NCI-H69 (cell line): ENCODE results near the gene ABCA6.

Experiments
- DNase-seq: peaks from one replicate; lab custom pipeline; 2025; lab: John Stamatoyannopoulos, UW

The ABCA6 gene

DNA sequence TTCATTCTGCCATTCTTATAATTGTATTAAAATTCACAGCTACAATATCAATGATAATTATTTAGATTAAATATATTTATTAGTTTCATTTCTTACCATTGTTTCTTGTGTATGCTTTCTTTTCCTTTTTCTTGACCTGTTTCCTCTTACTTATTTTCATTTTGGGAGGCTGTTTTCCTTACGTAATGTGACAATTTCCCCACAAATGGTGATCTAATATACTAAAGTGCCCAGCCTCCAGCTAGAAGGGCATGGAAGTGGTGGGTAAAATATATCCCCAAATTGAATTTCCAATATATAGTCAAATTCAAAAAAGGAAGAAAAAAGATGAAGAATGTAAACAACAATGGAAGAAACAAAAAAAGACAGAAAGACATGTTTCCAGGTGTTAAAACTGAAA lies 1.5 kb upstream of the ABCA6 start:
- DNase-seq: no peak

DNA sequence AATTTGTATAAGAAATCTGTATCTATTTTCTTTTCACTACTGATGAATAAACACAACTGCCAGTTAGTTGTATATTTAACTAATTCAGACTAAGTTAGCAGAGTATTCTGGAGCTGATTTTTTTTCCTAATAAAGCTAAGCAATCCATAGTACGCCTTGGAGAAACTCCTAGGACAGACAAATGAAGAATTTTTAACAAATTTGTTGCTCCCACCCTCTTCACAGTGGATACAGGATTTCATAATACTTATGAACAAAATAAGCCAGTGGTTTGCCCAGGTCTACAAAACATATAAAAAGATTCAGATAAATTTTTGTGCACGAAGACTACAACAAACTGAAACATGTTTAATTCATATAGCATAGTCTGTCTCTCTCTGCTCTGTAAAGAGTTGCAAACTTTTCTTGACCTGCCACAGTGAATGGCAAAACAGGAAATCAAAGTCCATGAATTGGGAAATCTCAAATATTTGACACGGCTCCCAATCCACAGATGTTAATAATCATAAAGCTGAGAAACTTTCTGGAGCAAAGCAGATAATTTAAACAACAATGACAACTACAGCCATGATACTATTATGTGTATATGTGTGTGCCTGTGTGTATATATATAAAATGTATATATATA lies 594 bp upstream of the ABCA6 start:
- DNase-seq: no peak

DNA sequence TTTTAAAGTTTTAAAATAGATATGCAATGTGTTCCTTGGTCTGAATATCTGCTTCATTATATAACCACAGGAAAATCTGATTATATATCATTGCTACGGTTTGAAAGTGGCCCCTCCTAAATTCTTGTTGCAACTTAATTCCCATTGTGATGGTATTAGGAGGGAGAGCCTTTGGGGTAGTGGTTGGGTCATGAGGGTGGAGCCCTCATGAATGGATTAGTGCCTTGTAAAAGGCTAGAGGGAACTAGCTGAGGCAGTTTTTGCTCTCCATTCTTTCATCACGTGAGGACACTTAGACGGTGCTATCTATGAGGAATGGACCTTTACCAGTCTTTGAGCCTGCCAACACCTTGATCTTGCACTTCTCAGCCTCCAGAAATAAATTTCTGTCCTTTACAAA lies 7.6 kb downstream of the ABCA6 start:
- no peak for DNase-seq

DNA sequence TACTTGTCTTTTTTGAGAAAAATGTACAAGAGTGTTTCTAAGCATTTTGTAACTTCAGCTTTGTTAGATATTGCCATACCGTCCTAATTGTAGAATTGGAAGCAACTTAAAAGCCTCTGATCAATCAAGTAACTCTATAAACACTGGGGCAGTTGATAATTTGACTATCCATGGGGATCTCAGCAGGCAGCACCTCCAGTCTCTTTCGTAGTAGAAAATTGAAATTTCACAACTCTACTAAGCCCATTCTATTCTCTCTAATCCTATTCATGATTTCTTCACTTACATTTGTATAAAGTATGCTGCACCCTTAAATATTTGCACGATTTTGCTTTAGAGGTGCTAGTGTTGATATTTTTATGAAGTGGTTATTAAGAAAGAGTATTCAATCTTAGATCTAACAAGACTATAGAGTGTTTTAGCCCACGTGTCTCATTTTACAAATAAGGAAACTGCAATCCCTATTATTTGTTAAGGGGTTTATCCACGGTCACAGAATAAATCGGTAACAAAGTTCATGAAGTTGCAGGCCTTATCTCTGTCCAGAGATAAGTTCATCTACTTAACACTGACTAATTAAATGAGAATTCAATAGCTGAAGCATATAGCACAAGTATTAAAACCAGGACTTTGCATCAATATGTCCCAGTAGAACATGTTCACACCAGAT lies 10.9 kb downstream of the ABCA6 start:
- DNase-seq: no peak

DNA sequence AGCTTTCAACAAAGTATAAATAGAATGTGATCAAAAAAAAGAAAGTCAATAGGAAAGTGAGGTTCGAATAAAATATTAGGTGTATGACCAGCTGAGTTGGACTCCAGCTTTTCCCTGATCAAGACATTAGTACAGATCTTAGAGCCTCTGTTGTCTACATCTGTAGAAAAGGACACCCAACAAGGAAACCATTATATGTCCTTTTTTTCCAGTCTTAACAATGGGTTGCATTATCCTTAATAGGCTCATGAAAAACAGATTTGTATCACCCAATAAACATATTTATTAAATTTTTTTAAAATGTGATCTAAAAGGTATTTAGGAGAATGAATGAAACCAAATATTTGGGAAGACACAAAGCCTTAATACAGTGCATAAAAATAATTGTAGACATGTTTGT lies 18.1 kb downstream of the ABCA6 start:
- DNase-seq: no peak

DNA sequence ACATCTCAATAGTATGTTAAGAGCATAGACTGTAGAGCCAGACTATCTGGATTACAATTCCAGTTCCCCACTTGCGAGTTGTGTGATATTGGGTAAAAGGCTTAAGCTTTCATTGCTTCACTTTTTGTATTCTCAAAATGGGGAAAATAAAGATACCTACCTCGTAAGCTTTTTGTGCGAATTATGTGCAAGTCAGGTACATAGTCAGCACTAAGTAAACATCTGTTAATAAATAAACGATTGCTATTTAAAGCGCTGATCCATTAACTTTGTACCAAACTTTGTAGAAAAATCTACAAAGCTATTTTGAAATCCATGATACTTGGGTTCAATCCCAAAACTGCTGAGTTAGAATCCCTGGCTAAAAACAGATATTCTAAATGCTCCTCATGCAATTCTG lies 19.6 kb downstream of the ABCA6 start:
- DNase-seq: no peak

DNA sequence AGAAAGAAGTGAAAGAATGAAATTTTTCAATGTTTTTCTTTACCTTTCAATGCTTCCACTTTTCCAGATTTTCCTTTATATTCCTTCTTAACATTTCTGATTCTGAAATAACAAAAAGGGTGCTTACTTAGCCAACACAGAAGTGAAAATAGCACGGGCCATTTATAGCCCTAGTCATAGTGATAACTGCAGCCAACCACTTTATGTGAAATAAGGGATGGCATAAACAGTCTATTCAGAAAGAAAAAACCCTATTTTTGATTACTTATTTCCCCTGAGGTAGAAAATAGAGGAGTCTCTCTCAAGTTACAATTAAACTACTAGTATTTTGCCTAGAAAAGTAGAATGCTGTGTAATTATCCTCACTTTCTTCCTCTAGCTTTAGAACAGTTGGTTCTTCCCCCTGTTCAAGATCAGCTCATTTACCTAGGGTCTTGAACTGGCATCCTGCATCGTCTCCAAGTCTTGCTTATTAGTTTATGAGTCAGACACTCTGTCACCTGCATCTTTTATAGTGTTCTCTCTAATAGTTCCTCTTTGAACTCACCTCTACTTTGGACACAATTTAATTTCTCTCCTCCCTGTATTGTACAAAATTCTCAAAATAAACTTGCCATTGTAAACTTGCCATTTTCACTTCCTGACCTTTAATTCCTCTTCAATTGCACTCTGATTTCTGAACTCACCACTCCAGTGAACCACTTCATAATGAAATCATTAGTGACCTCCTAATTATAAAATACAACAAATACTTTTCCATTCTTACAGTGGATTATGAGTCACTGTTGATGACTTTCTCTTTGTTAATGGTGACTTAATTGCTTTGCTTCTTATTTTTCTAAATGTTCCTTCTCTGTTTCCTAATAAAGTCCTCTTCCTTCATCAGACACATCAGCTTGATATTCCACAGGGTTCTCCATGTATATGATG lies 23.6 kb downstream of the ABCA6 start:
- DNase-seq: no peak

DNA sequence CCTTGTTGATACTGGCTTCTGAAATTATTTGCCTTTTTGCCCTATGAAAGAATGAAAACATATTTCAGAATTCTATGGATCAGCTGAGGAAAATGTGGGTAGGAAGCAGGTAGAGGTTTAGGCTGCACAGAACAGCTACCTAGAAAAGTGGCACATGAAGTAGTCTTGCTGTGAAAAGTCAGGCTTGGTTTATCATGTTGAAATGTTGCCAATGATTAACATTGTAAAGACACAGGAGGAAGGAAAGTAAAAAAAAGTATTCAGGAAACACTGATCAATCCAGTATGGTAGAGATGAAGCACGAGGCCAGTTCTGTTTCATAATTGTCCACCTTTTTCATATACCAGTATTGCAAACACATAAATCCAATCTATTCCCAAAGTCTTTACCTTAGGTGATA lies 29.9 kb downstream of the ABCA6 start:
- no peak for DNase-seq

DNA sequence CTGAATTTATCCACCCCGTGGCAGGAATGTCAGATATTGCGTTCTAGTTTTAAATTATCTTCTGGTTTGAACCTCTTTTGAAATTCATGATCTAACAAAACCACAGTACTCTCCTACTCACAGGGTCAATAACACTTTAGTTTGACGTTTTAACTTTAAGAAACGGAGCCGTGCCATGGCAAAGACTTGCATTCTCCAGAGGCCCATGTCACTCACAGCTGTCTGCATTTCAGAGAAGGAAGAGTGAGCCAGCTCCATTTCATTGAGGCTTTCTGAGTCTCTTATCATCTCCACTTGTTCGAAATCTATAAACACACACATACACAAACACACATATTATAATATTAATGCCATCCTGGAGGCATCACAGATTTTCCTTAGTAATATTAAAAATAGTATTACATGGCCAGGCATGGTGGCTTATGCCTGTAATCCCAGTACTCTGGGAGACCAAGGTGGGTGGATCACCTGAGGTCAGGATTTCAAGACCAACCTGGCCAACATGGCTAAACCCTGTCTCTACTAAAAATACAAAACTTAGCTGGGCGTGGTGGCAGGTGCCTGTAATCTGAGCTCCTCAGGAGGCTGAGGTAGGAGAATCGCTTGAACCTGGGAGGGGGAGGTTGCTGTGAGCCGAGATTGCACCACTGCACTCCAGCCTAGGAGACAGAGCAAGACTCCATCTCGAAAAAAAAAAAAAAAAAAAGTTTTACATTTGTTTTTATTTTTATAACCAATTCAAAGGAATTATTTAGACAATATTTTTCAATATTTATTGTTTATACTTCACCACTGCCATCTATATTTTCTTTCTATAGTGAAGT lies 35.6 kb downstream of the ABCA6 start:
- no peak for DNase-seq

DNA sequence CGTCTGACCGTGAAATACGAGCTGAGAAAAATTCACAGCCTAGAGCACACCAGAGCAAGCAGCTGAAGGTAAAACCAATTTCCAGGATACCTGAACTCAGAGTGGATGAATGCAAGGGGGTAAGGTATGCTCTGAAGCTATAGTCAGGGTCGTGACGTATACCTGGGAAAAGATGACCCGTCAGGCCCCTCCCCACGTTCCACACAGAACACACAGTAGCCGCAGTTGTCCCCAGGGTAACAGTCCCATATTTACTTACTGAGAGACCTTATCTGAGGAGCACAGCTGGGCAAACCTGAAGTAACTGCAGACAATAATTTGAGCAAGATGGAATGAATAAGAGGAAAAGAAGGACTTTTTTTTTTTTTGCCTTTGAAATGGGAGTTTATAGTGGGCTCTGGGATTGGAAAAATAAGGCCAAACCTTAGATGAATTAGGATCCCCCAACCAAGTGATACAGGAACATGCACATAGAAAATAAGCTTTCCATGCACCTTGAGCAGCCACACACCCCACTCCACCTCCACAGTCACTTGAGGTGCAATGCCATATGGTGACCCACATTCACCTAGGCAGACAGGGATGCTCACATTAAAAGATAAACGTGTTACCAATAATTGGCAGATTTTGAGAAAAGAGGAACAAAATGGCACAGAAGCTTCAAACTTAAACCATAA lies 38.0 kb downstream of the ABCA6 start:
- peak; percentile 18 for DNase-seq

DNA sequence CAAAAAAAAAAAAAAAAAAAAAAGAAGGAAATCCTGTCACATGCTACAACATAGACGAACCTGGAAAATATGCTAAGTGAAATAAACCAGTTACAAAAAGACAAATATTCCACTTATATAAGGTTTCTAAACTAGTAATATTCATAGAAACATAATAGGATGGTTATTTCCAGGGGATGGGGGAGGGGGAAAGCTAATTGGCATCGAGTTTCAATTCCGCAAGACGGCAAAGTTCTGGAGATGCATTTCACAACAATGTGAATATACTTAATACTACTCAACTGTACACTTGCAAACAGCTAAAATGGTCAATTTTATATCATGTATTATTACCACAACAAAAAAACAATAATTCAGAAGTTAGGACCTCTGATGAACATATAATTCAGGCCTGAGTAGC lies 43.1 kb downstream of the ABCA6 start:
- no peak for DNase-seq

DNA sequence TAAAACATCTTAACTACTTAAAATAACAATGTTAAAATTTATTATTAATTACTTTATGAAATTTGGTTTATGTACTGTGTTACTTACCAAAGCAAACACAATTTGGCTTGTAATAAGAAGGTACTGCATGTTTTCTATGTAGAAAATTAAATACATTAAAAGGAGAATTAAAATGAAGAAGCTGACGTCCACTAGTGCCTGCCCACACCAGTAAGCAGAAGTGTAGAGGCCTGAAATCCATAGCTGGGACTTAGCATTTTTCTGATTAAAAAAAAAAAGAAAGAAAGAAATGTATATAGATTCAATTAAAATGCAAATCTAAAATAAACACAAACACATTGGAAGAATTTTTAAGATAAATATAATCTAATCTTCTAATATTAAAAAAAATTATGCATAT lies 45.2 kb downstream of the ABCA6 start:
- DNase-seq: no peak

DNA sequence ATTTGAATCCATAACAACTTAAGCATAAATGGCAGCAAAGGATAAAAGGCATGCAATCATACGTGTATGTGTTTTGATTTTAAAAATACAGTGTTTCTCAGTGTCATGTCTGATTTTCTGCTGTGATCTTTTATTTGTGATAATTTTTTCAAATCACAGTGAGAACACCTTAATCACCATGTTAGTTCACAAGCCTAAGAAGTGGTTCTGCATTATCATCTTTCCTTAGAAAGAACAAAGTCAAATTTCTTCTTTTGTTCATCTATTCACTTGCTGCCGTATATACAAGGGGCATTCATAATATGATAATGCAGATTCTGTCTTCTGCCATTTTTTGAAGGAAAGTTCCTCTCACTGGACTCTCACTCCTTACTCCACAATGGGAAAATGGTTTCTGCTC lies 47.7 kb downstream of the ABCA6 start:
- DNase-seq: no peak

DNA sequence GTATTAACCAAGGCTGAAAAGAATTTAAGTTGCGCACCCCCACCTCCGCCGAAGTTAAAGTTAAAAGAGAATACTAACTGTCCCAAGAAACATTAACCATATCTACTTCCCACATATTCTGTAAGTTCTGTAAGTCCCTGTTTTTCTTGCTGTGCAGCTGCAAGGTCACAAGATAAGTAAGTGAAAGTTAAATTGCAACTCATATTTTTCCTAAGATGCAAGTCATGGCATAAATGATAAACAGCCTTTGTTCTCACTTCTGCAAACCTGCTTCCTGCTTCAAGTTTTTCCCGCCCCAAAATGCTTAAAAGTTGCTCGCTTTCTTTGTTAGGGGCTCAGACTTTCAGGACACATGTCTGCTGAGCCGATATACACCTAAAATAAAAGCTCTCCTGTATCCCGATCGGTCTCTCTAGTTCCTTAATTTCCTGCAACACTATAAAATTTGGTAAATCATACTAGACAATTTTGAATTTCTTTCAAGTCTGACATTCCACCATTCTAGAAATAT lies 48.4 kb downstream of the ABCA6 start:
- no peak for DNase-seq

DNA sequence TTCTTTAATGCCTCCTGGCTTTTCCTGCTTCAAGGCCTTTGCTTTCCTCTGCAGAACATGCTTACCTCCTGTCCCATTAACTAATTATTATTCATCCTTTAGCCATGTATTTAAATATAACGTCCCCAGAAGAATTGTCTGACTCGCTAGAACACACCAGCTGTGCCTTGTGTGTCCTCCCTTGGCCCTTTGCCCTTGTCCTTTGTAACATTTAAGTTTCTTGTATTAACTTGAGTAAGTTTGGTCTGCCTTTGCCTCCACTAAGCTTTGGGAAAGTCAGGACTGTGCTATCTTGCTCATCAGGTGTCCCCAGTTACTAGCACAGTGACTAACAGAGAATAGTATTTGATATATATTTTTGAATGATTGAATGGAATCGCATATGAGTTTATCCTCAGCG lies 51.3 kb downstream of the ABCA6 start:
- no peak for DNase-seq

DNA sequence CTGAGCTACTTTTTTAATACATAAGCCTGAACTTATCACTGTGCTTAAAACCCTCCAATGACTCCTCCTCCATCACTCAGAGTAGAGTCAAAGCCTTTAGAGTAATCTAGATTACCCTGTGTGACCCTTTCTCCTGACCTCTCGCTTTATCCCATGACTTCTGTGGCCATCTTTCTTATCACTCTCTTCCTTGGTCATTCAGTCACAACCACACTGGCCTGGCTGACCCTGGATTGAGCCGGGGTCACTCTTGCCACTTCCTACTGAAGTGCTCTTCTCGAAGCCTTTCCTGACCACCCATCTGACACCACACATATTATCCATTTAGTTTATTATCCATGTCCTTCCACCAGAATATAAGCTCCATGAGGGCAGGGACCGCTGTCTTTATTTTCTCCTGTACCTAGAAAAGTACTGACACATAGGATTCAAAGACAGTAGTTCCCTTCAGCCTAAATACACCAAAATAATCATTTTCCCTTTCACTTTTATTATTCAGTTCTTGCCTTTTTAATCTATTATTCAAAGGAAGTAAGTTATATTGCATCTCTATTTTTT lies 53.0 kb downstream of the ABCA6 start:
- no peak for DNase-seq

DNA sequence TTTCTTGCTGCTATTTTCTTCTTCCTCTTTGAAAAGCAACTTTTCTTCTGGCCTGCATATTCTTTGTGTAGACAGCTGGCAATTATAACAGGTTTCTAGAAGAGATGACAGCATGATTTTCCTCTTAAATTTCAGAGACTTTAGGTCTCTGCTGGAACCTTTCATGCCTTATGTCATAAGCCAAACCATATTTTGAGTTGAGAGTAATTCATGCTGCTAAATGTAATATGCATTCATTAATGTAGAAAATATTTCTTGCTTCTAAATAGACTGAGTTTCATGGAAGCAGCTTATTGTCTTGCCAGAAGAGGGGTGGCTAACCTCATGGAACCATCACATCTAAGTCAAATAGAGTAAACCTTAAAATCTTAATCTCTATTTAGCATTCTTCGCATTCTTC lies 55.1 kb downstream of the ABCA6 start:
- no peak for DNase-seq

DNA sequence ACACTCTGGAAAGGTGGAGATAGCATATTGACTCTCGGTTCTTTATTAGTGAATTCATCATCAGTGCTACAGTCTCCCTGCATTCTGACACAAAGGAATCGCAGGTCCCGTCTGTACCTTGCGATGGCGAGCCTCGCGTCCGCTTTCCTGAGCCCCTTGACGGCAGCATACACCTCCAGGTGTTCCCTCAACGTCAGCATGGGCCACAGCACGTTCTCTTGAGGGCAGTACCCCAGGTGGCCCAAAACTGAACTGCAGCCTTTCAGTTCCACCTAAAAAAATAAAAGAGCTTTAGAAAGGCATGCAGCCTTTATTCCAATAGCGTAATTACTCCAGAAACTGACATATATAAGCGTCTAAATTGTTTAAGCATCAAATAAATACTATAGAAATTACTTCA lies 56.8 kb downstream of the ABCA6 start:
- DNase-seq: peak; percentile 31

DNA sequence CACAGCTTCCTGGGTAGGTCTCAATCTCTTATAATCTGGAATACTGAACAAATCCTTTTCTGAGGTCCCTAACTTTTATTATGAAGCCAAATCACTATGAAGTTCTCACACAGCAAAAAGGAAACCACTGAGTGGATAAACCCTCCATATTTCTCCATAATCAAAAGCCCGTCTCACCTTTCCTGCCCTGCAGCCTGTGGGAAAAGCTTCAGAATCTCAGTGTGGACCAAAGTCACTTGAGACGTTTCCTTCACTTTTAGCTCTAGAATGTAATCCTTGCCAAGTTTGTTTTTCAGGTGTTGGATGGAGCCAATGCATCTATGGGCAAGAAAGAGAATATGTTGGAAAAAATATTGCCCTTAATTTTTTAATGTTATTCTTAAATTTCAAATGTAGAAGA lies 59.0 kb downstream of the ABCA6 start:
- DNase-seq: no peak

DNA sequence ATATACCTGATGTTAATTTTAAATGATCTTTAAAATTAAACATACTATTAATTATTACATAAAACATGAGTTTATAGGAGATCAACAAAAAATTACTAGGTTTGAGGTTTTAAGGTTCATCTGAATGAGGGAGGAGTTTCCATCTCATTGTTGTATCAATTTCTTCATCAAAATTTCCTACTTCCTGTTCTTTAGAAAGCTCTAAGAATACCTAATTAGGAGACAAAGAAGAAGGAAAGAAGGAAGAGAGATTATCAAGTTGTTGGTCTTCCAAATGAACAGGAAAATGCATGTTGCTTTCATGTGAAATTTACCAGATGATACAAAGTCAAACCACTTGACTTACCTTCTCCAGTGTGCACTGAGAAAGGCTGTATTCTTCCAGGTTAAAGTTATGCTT lies 62.8 kb downstream of the ABCA6 start:
- DNase-seq: no peak

DNA sequence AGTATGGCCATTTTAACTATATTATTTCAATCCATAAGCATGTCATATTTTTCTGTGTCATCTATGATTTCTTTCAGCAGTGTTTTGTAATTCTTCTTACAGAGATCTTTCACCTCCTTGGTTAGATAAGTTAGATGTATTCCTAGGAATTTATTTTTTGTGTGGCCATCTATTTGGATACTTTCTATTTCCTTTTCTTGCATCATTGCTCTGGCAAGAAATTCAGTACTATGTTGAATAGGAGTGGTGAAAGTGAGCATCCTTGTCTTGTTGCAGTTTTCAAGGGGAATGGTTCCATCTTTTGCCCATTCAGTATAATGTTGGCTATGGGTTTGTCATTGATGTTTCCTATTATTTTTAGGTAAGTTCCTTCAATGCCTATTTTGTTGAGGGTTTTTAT lies 65.9 kb downstream of the ABCA6 start:
- DNase-seq: no peak
